Nasal cavity respiratory epithelium epithelial cell of viscerocranial mucosa (primary cell): ENCODE measurements around the gene RANBP9. TPM values are rescaled to one million over a fixed set of nuclear protein-coding genes. Genes with fewer than 3 reads are reported as not detected.

ENCODE experiments used
- total RNA-seq: library from RNA; depleted of rRNA; stranded (reverse); fragments of >200 nt; gene quantifications from 2 replicates; pipeline ENCODE4 v1.2.3, GENCODE V29; 2014

The RANBP9 gene
- 43.7 and 78.4 TPM in 2 replicates for total RNA-seq

DNA sequence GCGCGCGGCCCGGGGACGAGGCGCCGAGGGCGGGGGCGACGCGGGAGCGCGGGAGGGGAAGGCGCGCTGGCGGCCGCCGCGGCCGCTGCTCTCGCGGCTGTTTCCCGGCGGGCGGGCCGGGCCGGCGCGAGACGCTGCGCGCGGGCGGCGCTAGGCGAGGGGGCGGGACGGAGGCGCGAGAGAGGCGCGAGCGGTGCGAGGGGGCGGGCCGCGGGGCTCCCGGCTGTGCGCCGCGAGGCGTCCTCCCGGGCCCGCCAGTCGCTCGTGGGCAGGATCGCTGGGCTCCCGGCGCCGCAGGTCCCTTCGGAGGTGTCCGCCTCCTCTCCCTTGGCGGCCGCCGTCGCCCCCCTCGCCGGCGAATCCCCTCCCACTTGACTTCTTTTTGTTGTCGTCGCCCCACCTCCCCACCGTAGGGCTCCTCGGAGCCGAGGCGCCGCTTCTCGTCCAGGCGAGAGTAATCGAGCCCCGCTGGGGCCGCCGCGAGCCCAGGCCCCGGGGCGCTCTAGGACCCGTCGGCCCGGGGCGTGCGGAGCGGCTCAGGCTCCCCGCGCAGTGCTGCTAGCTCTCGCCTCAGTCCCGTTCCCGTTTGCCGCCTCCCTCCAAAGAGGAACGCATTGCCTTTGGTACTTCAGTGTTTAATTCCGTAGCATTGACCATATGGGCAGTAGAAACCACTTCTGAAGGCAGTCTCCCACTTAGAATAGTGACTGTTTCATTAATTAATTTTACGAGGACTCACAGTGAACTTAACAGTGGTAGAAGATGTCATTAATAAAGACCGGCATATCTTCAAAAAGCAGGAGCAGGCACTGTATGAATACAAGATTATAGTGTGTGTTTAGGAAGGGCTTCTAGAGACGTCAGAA lies at the start of gene RANBP9:
Gene RANBP9 (minus strand): TSS at position 103 of the 866 bp plus-strand sequence. CDS start 330 bp downstream, outside the sequence.

DNA sequence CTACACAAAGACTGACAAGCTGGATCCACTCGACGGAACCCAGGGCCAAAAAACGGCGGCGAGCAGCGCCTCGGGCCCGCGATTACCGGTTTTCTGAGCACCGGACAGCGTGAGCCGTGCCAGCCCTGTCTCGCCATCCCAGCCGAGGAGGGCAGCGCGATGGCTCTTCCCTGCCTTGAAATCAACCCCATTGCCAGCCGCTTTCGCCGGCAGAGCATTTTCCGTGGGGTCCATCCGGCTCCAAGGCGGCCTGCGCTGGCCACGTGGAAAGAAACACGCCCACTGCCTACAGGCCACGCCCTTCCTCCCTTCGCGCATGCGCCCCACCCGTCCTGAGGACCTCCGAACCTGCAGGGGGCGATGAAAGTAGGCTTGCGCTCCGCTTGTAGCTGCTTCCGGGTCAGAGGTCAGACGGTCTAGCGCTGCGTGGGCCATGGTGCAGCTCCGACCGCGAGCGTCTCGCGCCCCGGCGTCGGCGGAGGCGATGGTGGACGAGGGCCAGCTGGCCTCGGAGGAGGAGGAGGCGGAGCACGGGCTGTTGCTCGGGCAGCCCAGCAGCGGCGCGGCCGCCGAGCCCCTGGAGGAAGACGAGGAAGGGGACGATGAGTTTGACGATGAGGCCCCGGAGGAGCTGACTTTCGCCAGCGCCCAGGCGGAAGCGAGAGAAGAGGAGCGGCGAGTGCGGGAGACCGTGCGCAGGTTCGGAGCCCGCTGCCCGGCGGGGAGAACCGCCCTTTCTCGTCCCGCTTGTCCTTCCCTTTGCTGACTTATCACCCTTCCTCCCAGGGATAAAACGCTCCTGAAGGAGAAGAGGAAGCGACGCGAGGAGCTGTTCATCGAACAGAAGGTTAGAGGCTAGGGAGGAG lies 96.5 kb downstream of the RANBP9 start, which contains the start of gene NOL7:
Gene NOL7 (plus strand): TSS at position 410 of the 866 bp plus-strand sequence. CDS start 24 bp downstream, at position 434.

DNA sequence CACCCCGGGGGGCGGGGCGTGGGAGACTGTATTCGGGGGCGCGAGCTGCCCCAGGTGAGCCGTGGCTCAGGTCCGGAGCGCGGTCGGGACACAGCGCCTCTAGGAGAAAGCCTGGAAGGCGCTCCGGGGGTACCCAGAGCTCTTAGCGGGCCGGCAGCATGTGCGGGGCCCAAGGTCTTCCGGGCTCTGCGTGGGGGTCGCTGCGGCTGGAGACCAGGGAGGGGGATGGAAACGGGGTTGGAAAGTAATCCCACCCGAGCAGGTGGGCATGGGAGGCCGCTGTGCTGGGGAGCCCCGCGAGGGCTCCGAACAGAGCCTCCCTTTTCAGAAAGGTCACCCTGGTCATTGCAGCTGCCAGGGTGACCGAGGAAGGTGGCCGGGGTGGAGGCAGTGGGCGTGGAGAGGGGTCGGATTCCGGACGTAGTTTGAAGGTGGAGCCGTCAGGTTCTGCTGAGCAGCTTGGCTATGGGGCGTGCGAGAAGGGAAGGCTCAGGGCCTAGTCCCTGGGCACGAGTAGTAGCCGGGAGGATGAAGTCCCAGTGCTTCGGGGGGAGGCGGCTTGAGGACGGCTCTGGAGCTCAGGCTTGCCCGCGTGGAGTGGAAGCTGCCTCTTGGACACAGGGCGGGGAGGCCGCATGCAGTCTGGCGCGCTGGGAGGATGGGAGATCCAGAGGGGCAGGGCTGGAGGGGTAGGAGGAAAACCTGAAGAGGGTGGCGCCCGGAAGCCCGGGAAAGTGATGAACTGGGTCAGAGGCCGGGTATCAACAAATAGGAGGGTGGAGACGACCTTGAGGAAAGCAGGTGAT lies 136.9 kb downstream of the RANBP9 start, which contains the start of gene SIRT5:
Gene SIRT5 (plus strand): TSS at position 31 of the 806 bp plus-strand sequence. CDS start 9,510 bp downstream, outside the sequence.

Other genes starting within 250 kb of the RANBP9 start
- gene GFOD1, start 224.2 kb downstream of the RANBP9 start, total RNA-seq, result 33.8 and 41.4 TPM in 2 replicates
- gene SIRT5, start 137.2 kb downstream of the RANBP9 start, total RNA-seq, result 13.7 and 17.5 TPM in 2 replicates
- 66.4 and 94.7 TPM in 2 replicates for gene NOL7, start 96.5 kb downstream of the RANBP9 start, total RNA-seq
- 21.9 and 23.2 TPM in 2 replicates for gene MCUR1, start 102.7 kb upstream of the RANBP9 start, total RNA-seq
- gene RNF182, start 213.1 kb upstream of the RANBP9 start, total RNA-seq, result under 0.01 and 0.07 TPM in 2 replicates